Muscle layer of colon (tissue), 2 donors: ENCODE data around the gene NCKAP5.

Experiments used
- H3K27ac ChIP-seq: one replicate; pipeline ENCODE4 v1.7.0; 2013; ENCODE audit warnings: low read depth, mild to moderate bottlenecking, low read length, moderate library complexity
- H3K27me3 ChIP-seq, 2 donors: one replicate each; pipeline ENCODE4 v1.7.0; 2013; ENCODE audit warnings: low read length in 2 of 2, mild to moderate bottlenecking in 2 of 2; ENCODE audit not compliant: insufficient read depth in 2 of 2, control insufficient read depth in 1 of 2
- H3K36me3 ChIP-seq: one replicate; pipeline ENCODE4 v1.7.0; 2013; ENCODE audit warnings: mild to moderate bottlenecking, low read length; ENCODE audit not compliant: insufficient read depth
- H3K4me1 ChIP-seq: one replicate; pipeline ENCODE4 v1.7.0; 2013; ENCODE audit warnings: mild to moderate bottlenecking, low read length; ENCODE audit not compliant: insufficient read depth
- H3K4me3 ChIP-seq, 2 donors: one replicate each; pipeline ENCODE4 v1.7.0; 2013; ENCODE audit warnings: low read length in 2 of 2, low read depth in 1 of 2, mild to moderate bottlenecking in 1 of 2, moderate library complexity in 1 of 2
- H3K9ac ChIP-seq: one replicate; pipeline ENCODE4 v1.7.0; 2013; ENCODE audit warnings: low read length
- H3K9me3 ChIP-seq: one replicate; pipeline ENCODE4 v1.7.0; 2013; ENCODE audit warnings: mild to moderate bottlenecking, low read length
- donor health status: abdominal sarcoma.
- donor health status: Adenocarcinoma of cecum.

Gene NCKAP5

GRCh38 chr2:133506996-133507395 is 61.3 kb downstream of the NCKAP5 start:
- Histone ChIP-seq H3K9me3 (no peaks in the 10 kb centered on the region), H3K4me3 (no peak overlapping the region), H3K27ac (no peak overlapping the region), H3K27me3 (no peaks in the 10 kb centered on the region), H3K9ac (no peak overlapping the region), H3K36me3 (no peaks in the 10 kb centered on the region), H3K4me1 (no peaks in the 10 kb centered on the region)

GRCh38 chr2:133504566-133505505 is 63.4 kb downstream of the NCKAP5 start:
- Histone ChIP-seq H3K36me3 (no peaks in the 10 kb centered on the region), H3K27me3 (no peaks in the 10 kb centered on the region), H3K4me3 (no peak overlapping the region), H3K9ac (no peak overlapping the region), H3K4me1 (no peaks in the 10 kb centered on the region), H3K9me3 (no peaks in the 10 kb centered on the region), H3K27ac (no peak overlapping the region)

- no peaks in the 10 kb centered on the region for H3K27me3 ChIP-seq
- no peak overlapping the region for H3K9ac ChIP-seq
- H3K9me3 ChIP-seq, result no peaks in the 10 kb centered on the region
- no peak overlapping the region for H3K27ac ChIP-seq
- H3K4me3 ChIP-seq, result no peak overlapping the region
- no peaks in the 10 kb centered on the region for H3K36me3 ChIP-seq
- H3K4me1 ChIP-seq, result no peaks in the 10 kb centered on the region
Observed at GRCh38 chr2:133503927-133504326, 64.3 kb downstream of the NCKAP5 start.

- no peak overlapping the region for H3K27ac ChIP-seq
- no peaks in the 10 kb centered on the region for H3K4me1 ChIP-seq
- H3K27me3 ChIP-seq, result no peaks in the 10 kb centered on the region
- H3K9ac ChIP-seq, result no peak overlapping the region
- no peaks in the 10 kb centered on the region for H3K36me3 ChIP-seq
- H3K9me3 ChIP-seq, result no peaks in the 10 kb centered on the region
- no peak overlapping the region for H3K4me3 ChIP-seq
Observed at GRCh38 chr2:133503323-133503722, 64.9 kb downstream of the NCKAP5 start.

- H3K36me3 ChIP-seq, result no peaks in the 10 kb centered on the region
- no peaks in the 10 kb centered on the region for H3K27me3 ChIP-seq
- no peaks in the 10 kb centered on the region for H3K4me1 ChIP-seq
- H3K4me3 ChIP-seq, result no peak overlapping the region
- no peak overlapping the region for H3K27ac ChIP-seq
- no peaks in the 10 kb centered on the region for H3K9me3 ChIP-seq
- no peak overlapping the region for H3K9ac ChIP-seq
Observed at GRCh38 chr2:133502678-133503077, 65.6 kb downstream of the NCKAP5 start.

- Histone ChIP-seq H3K9me3 (no peaks in the 10 kb centered on the region), H3K4me1 (no peaks in the 10 kb centered on the region), H3K27ac (no peak overlapping the region), H3K27me3 (no peaks in the 10 kb centered on the region), H3K9ac (no peak overlapping the region), H3K4me3 (no peak overlapping the region), H3K36me3 (no peaks in the 10 kb centered on the region)
Observed at GRCh38 chr2:133500917-133501316, 67.3 kb downstream of the NCKAP5 start.

GRCh38 chr2:133498662-133499585 is 69.3 kb downstream of the NCKAP5 start:
- H3K9ac ChIP-seq, result no peak overlapping the region
- no peaks in the 10 kb centered on the region for H3K27me3 ChIP-seq
- no peaks in the 10 kb centered on the region for H3K4me1 ChIP-seq
- H3K4me3 ChIP-seq, result no peak overlapping the region
- no peaks in the 10 kb centered on the region for H3K36me3 ChIP-seq
- no peak overlapping the region for H3K27ac ChIP-seq
- no peaks in the 10 kb centered on the region for H3K9me3 ChIP-seq

GRCh38 chr2:133497951-133498565 is 70.2 kb downstream of the NCKAP5 start:
- Histone ChIP-seq H3K9ac (no peak overlapping the region), H3K36me3 (no peaks in the 10 kb centered on the region), H3K4me1 (no peaks in the 10 kb centered on the region), H3K27ac (no peak overlapping the region), H3K4me3 (no peak overlapping the region), H3K9me3 (no peaks in the 10 kb centered on the region), H3K27me3 (no peaks in the 10 kb centered on the region)

- no peaks in the 10 kb centered on the region for H3K36me3 ChIP-seq
- H3K9me3 ChIP-seq, result no peaks in the 10 kb centered on the region
- H3K4me1 ChIP-seq, result no peaks in the 10 kb centered on the region
- no peak overlapping the region for H3K27ac ChIP-seq
- no peaks in the 10 kb centered on the region for H3K27me3 ChIP-seq
- no peak overlapping the region for H3K9ac ChIP-seq
- no peak overlapping the region for H3K4me3 ChIP-seq
Observed at GRCh38 chr2:133497270-133497893, 70.9 kb downstream of the NCKAP5 start.

- Histone ChIP-seq H3K27me3 (no peaks in the 10 kb centered on the region), H3K9ac (no peak overlapping the region), H3K27ac (no peak overlapping the region), H3K4me3 (no peak overlapping the region), H3K4me1 (no peaks in the 10 kb centered on the region), H3K36me3 (no peaks in the 10 kb centered on the region), H3K9me3 (no peaks in the 10 kb centered on the region)
Observed at GRCh38 chr2:133496501-133497269, 71.6 kb downstream of the NCKAP5 start.
